SK-N-MC (cell line): ENCODE data around the gene ZFYVE21.

ENCODE experiments used
- EZH2 ChIP-seq: fragments of 200-600 bp; sonication (generic); IDR thresholded peaks from one replicate; pipeline ENCODE4 v1.6.1; 2017; ENCODE audit warnings: antibody characterized with exemption
- POLR2AphosphoS5 ChIP-seq: IDR thresholded peaks from 2 replicates; pipeline ENCODE4 v1.6.1; 2012; ENCODE audit warnings: mild to moderate bottlenecking, low read depth, low read length, borderline replicate concordance

GRCh38 chr14:103709814-103710213 is 5.8 kb upstream of the ZFYVE21 start:
- TF ChIP-seq POLR2AphosphoS5 = no peak
- no peak for TF ChIP-seq EZH2
